ENCODE measurements around the gene TMEM130.
"Not testable (repeated sequence)": the region's sequence is repeated elsewhere in the genome, so short reads cannot be mapped to it uniquely, and the experiment has no call there.

The TMEM130 gene

DNA sequence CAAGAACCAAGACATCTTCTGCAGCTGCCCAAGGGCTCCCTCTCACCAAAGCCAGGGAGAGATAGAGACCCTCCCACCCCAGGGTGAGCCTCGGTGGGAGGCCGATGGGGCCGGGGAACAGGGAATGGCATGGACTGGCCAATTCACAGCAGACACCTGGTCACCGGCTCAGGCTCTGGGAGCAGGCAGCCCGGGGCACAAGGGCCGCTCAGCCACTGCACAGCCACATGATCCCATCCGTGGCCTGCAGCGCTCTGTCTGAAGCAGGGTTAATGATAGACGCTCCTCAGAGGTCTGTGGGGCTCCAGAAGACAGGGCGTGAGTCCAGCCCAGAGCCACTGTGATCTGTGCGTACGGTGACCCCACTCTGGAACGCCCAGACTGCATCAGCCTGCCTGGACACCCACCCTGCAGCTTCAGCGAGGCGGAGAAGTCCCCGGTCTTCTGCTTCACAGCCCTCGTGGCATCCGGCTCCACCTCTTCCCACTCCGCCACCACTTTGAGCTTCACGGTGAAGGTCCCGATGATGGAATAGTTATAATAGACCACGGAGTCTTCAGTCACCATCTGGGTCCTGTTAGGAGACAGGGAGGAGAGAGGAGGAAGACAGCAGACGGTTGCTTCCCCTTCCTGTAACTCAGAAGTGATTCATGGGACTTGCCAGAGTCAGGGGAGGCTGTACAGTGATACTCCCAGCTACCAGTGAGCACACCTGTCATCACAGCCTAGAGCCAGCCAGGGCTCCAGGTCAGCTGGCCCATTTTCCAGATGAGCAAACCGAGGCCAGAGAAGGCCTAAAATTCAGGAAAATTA is 14.0 kb downstream of the TMEM130 start:
- no peaks in the 10 kb centered on the region for H3K9me3 Mint-ChIP-seq
- peaks cover 36% of the 10 kb centered on the region for H3K27me3 Mint-ChIP-seq
- H3K27ac Mint-ChIP-seq (ENCODE audit: low read depth), result no peak overlapping the region
- H3K4me3 Mint-ChIP-seq, result no peak overlapping the region
- ATAC-seq (replicated peaks; ENCODE audit: extremely low read depth, poor library complexity, severe bottlenecking) (no peak), DNase-seq (ENCODE audit: low spot score in 2 of 2) (no peak)
- no peaks in the 10 kb centered on the region for H3K4me1 Mint-ChIP-seq
- no peaks in the 10 kb centered on the region for H3K36me3 Mint-ChIP-seq (ENCODE audit: insufficient read depth)

DNA sequence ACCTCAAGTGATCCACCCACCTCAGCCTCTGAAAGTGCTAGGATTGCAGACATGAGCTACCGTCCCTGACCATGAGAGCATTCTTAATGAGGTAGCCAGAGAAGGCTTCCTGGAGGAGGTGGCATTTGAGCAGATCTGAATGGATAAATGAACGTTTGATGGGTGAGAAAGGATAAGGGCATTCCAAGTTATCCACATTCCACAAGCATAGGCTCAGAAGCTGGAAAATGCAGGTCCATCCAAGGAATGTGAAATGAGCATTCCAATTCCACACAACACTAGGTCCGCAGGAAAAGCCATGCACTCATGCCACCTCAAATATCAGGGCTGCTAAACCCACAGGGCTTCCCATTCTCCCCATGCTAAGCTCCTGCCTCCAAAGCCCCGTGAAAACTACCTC is 17.0 kb downstream of the TMEM130 start:
- ATAC-seq (replicated peaks; ENCODE audit: extremely low read depth, poor library complexity, severe bottlenecking) (no peak), DNase-seq (ENCODE audit: low spot score in 2 of 2) (no peak)
- Mint-ChIP-seq H3K9me3 (no peaks in the 10 kb centered on the region), H3K27me3 (peaks cover 12% of the 10 kb centered on the region), H3K27ac (ENCODE audit: low read depth) (no peak overlapping the region), H3K4me1 (no peaks in the 10 kb centered on the region), H3K36me3 (ENCODE audit: insufficient read depth) (no peaks in the 10 kb centered on the region), H3K4me3 (no peak overlapping the region)

DNA sequence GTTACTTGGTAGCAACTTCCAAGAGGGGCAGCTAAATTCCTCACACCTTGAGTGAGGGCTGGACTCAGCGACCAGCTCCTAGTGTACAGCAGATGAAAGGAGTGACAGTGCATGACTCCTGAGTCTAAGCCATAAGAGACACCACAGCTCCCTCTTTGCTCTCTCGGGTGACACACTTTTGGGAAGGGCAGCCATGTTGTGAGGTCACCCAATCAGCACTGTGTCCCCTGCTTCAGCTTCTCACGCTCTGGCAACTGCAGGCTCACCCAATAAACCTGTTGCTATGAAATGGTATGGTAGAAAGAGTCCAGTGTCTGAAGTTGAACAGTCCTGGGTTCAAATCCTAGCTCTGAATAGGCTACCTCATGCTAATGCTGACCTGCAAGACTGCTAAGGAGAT is 20.9 kb downstream of the TMEM130 start:
- H3K27ac Mint-ChIP-seq (ENCODE audit: low read depth), result no peak overlapping the region
- ATAC-seq (replicated peaks; ENCODE audit: extremely low read depth, poor library complexity, severe bottlenecking) (no peak), DNase-seq (ENCODE audit: low spot score in 2 of 2) (no peak)
- H3K9me3 Mint-ChIP-seq, result no peaks in the 10 kb centered on the region
- no peak overlapping the region for H3K4me3 Mint-ChIP-seq
- H3K4me1 Mint-ChIP-seq, result no peaks in the 10 kb centered on the region
- no peaks in the 10 kb centered on the region for H3K36me3 Mint-ChIP-seq (ENCODE audit: insufficient read depth)
- H3K27me3 Mint-ChIP-seq, result peaks cover 12% of the 10 kb centered on the region

DNA sequence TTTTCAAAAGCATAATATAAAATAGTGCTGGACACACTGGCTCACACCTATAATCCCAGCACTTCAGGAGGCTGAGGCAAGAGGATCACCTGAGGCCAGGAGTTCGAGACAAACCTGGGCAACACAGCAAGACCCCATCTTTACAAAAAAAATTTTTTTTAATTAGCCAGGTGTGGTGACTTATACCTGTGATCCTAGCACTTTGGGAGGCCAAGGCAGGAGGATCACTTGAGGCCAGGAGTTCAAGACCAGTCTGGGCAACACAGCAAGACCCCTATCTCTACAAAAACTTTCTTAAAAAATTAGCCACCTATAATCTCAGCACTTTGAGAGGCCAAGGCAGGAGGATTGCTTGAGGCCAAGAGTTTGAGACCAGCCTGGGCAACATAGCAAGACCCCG is 27.3 kb downstream of the TMEM130 start:
- not testable (repeated sequence) for H3K4me3 Mint-ChIP-seq; ATAC-seq (replicated peaks; ENCODE audit: extremely low read depth, poor library complexity, severe bottlenecking); H3K4me1 Mint-ChIP-seq; H3K27ac Mint-ChIP-seq (ENCODE audit: low read depth); H3K9me3 Mint-ChIP-seq; H3K36me3 Mint-ChIP-seq (ENCODE audit: insufficient read depth); DNase-seq (ENCODE audit: low spot score in 2 of 2)
- peaks cover 12% of the 10 kb centered on the region for H3K27me3 Mint-ChIP-seq

DNA sequence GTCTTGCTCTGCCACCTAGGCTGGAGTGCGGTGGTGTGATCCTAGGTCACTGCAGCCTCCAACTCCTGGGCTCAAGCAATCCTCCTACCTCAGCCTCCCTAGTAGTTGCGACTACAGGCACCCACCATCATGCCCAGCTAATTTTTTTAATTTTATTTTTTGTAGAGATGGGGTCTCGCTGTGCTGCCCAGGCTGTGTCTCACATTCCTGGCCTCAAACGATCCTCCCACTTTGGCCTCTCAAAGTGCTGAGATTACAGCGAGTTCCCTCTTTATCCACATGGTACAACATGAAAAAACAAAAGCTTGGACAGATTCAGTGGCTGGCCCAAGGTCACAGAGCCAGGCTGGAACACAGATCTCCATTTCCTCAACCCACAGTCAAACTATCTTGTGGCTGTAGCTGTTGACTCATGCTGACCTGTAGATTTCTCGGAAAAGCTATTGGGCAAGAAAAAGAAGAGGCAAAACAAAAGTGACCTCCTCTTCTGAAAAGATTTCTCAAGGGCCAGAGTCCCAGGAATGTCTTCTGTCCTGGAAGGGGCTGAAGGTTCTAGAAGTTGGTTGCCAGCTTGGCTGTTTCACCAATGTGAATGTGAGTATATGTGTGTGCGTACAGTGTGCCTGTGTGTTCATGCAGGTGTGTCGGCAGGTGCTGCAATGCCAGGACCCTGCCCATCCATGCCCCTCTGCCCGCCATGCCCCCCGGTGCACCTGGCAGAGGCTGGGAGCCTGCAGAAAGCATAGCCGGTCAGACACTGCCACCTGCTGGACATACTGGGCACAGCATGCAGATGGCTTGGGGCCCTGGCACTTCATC is 28.4 kb downstream of the TMEM130 start:
- H3K27me3 Mint-ChIP-seq, result peaks cover 21% of the 10 kb centered on the region
- H3K4me3 Mint-ChIP-seq, result no peak overlapping the region
- peaks cover 6% of the 10 kb centered on the region for H3K4me1 Mint-ChIP-seq
- DNase-seq (ENCODE audit: low spot score in 2 of 2) (peak; percentile 51 to 70), ATAC-seq (replicated peaks; ENCODE audit: extremely low read depth, poor library complexity, severe bottlenecking) (no peak)
- no peak overlapping the region for H3K27ac Mint-ChIP-seq (ENCODE audit: low read depth)
- H3K9me3 Mint-ChIP-seq, result no peaks in the 10 kb centered on the region
- no peaks in the 10 kb centered on the region for H3K36me3 Mint-ChIP-seq (ENCODE audit: insufficient read depth)

DNA sequence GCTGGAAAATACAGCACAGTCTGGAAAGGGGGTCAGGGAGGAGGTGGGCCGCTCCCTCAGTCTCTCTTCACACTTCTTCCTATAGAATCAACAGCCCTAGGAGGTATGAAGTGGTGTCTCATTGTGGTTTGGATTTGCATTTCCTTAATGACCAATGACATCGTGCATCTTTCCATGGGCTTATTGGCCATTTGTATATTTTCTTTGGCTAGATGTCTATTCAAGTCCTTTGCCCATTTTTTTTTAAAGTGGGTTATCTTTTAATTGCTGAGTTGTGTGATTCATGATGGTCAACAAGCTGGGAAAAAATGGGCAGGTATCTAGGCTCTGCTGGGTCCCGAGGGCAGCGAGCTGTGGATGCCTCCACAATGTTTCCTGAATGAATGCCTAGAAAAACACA is 29.1 kb downstream of the TMEM130 start:
- DNase-seq (ENCODE audit: low spot score in 2 of 2) (no peak), ATAC-seq (replicated peaks; ENCODE audit: extremely low read depth, poor library complexity, severe bottlenecking) (no peak)
- H3K27me3 Mint-ChIP-seq, result peaks cover 26% of the 10 kb centered on the region
- peaks cover 6% of the 10 kb centered on the region for H3K4me1 Mint-ChIP-seq
- no peak overlapping the region for H3K27ac Mint-ChIP-seq (ENCODE audit: low read depth)
- H3K9me3 Mint-ChIP-seq, result no peaks in the 10 kb centered on the region
- H3K4me3 Mint-ChIP-seq, result no peak overlapping the region
- no peaks in the 10 kb centered on the region for H3K36me3 Mint-ChIP-seq (ENCODE audit: insufficient read depth)

DNA sequence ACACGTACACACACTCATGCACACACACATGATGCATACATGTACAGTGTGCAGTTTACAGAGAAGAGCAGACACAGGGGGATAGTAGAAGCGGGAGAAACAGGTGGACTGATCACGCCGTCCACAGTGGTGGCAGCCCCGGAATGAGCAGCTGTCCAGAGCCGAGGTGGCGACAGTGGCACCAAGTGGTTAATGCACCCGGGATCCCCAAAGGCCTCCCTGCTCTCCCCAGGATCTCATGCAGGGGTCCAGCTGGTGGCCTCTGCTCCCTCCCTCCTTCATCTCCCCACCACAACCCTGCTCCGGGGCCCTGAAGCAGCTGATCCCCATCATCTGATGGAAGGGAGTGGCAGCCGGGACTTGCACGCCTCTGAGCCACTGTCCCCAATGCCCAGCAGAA is 29.7 kb downstream of the TMEM130 start:
- ATAC-seq (replicated peaks; ENCODE audit: extremely low read depth, poor library complexity, severe bottlenecking), result no peak

DNA sequence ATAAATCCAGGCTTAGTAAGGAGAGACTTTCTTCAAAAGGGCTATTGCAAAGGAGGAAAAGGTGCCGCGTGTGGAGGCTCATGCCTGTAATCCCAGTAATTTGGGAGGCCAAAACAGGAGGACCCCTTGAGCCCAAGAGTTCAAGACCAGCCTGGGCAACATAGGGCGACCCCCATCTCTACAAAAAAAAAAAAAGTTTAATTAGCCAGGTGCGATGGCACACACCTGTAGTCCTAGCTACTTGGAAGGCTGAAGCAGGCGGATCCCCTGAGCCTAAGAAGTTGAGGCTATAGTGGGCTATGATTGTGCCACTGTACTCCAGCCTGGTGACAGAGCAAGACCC is 32.2 kb downstream of the TMEM130 start:
- no peaks in the 10 kb centered on the region for H3K9me3 Mint-ChIP-seq
- ATAC-seq (replicated peaks; ENCODE audit: extremely low read depth, poor library complexity, severe bottlenecking) (no peak), DNase-seq (ENCODE audit: low spot score in 2 of 2) (no peak)
- H3K27me3 Mint-ChIP-seq, result peaks cover 37% of the 10 kb centered on the region
- H3K4me3 Mint-ChIP-seq, result no peak overlapping the region
- H3K36me3 Mint-ChIP-seq (ENCODE audit: insufficient read depth), result no peaks in the 10 kb centered on the region
- H3K27ac Mint-ChIP-seq (ENCODE audit: low read depth), result no peak overlapping the region
- peaks cover 6% of the 10 kb centered on the region for H3K4me1 Mint-ChIP-seq

More for the DNA sequence above, 29.7 kb downstream of the TMEM130 start:
- Mint-ChIP-seq H3K36me3 (ENCODE audit: insufficient read depth) (no peaks in the 10 kb centered on the region), H3K9me3 (no peaks in the 10 kb centered on the region), H3K4me3 (no peak overlapping the region), H3K27me3 (peaks cover 33% of the 10 kb centered on the region), H3K27ac (ENCODE audit: low read depth) (no peak overlapping the region), H3K4me1 (peaks cover 6% of the 10 kb centered on the region)
- no peak for DNase-seq (ENCODE audit: low spot score in 2 of 2)

DNA sequence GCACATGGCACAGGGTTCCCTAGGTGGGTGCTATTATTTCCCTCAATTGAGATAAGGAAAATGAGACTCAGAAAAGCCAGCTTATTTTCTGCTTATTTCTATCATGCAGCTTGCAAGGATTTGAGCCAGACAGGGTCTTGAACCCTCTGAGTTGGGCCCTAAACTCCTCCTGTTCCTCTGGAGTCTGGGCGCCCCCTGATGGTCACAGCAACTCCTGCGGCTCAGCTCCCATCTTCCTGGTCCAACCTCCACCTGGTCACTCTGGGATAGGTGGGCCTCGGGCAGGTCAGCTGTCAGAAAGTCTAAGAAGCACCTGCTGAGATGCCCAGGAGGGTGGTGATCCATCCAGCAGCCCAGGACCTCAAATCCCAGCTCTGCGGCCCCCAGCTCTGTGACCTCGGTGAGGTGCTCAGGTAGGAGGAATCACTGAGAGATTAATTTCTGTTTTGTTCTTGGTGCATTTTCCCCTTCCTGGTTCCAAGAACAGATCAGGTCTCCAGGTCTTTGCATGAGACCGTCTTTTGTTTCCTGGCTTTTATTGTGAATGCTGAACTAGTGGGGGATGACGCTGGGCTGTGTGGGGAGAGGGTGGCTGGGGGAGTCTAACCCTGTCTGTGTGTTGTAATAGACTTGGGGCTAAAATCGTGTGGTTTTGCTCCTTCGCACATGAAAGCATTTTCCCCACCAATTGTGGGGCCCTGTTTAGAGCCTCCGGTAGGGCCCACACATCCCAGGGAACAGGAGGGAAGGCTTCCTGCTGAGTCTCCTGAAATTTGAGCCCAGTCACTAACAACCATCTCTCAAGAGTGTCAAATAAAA is 32.8 kb downstream of the TMEM130 start:
- H3K27me3 Mint-ChIP-seq, result peaks cover 37% of the 10 kb centered on the region
- no peaks in the 10 kb centered on the region for H3K36me3 Mint-ChIP-seq (ENCODE audit: insufficient read depth)
- DNase-seq (ENCODE audit: low spot score in 2 of 2), result no peak
- ATAC-seq (replicated peaks; ENCODE audit: extremely low read depth, poor library complexity, severe bottlenecking), result no peak
- H3K27ac Mint-ChIP-seq (ENCODE audit: low read depth), result no peak overlapping the region
- peaks cover 6% of the 10 kb centered on the region for H3K4me1 Mint-ChIP-seq
- H3K9me3 Mint-ChIP-seq, result no peaks in the 10 kb centered on the region
- no peak overlapping the region for H3K4me3 Mint-ChIP-seq

DNA sequence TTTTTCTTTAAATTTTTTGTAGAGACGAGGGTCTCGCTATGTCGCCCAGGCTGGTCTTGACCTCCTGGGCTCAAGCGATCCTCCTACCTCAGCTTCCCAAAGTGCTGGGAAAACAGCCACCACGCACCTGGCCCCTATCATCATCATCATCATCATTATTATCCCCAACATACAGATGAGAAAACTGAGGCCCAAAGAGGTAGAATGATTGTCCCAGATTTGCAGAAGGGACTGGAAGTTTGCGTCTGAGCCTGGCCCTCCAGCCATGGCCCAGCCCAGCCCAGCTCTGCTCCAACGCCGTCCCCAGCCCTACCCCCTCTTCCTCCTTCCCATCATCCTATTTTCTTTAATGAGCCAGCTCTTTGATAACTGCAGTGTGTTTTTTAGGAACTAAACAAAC is 34.9 kb downstream of the TMEM130 start:
- peaks cover 37% of the 10 kb centered on the region for H3K27me3 Mint-ChIP-seq
- H3K4me1 Mint-ChIP-seq, result no peaks in the 10 kb centered on the region
- H3K36me3 Mint-ChIP-seq (ENCODE audit: insufficient read depth), result no peaks in the 10 kb centered on the region
- H3K4me3 Mint-ChIP-seq, result no peak overlapping the region
- ATAC-seq (replicated peaks; ENCODE audit: extremely low read depth, poor library complexity, severe bottlenecking) (no peak), DNase-seq (ENCODE audit: low spot score in 2 of 2) (no peak)
- H3K9me3 Mint-ChIP-seq, result no peaks in the 10 kb centered on the region
- no peak overlapping the region for H3K27ac Mint-ChIP-seq (ENCODE audit: low read depth)

DNA sequence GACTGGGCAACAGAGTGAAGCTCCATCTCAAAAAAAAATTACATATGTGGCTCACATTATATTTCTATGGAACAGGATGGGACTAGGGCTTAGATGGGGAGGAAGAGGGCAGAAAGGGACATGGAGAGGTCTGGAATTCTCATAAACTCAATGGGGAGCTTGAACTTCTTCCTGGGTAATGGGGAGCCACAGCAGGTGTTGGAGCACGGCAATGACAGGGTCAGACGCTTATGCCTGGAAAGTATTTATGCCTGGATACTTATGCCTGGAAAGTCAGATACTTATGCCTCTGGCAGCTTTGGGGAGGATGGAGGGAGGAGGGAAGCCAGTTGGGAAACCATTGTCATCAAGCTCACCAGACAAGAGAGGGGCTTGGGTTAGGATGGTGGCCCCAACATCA is 36.8 kb downstream of the TMEM130 start:
- Mint-ChIP-seq H3K27ac (ENCODE audit: low read depth) (no peak overlapping the region), H3K27me3 (peaks cover 37% of the 10 kb centered on the region), H3K9me3 (no peaks in the 10 kb centered on the region), H3K36me3 (ENCODE audit: insufficient read depth) (no peaks in the 10 kb centered on the region), H3K4me1 (no peaks in the 10 kb centered on the region), H3K4me3 (no peak overlapping the region)
- no peak for ATAC-seq (replicated peaks; ENCODE audit: extremely low read depth, poor library complexity, severe bottlenecking)
- no peak for DNase-seq (ENCODE audit: low spot score in 2 of 2)

DNA sequence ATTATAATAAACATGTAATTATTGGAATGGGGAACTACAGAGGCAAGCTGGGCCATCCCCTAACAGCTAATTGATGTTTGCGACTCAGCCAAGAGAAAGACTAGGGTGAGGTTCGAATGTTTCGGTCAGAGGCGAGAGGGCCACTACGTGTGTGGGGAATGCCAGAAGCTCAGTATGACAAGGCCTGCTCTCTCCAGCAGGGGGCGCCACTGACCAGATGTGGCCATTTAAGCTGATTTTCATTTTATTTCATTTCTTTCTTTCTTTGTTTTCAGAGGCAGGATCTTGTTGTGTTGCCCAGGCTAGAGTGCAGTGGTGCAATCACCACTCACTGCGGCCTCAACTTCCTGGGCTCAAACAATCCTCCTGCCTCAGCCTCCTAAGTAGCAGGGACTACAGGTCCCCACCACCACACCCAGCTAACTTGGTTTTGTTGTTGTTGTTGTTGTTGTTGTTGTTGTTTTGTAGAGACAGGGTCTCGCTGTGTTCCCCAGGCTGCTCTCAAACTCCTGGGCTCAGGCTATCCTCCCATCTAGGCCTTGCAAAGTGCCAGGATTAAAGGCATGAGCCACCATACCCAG is 38.1 kb downstream of the TMEM130 start:
- peaks cover 38% of the 10 kb centered on the region for H3K27me3 Mint-ChIP-seq
- no peak for ATAC-seq (replicated peaks; ENCODE audit: extremely low read depth, poor library complexity, severe bottlenecking)

More for the DNA sequence above, 38.1 kb downstream of the TMEM130 start:
- no peak for DNase-seq (ENCODE audit: low spot score in 2 of 2)
- H3K36me3 Mint-ChIP-seq (ENCODE audit: insufficient read depth), result no peaks in the 10 kb centered on the region
- H3K9me3 Mint-ChIP-seq, result no peaks in the 10 kb centered on the region
- H3K4me3 Mint-ChIP-seq, result no peak overlapping the region
- H3K27ac Mint-ChIP-seq (ENCODE audit: low read depth), result no peak overlapping the region
- H3K4me1 Mint-ChIP-seq, result no peaks in the 10 kb centered on the region
